ENCODE results near the gene PRIMPOL. TPM values are rescaled to one million over a fixed set of nuclear protein-coding genes. Genes with fewer than 3 reads are reported as not detected.

The PRIMPOL gene
- total and polyA plus RNA-seq, 9 of the 15 experiments (the other 6 are each of a cell fraction or from before 2014, with no cell fraction given), result 11.0 to 32.0 (median 16.1) TPM

DNA sequence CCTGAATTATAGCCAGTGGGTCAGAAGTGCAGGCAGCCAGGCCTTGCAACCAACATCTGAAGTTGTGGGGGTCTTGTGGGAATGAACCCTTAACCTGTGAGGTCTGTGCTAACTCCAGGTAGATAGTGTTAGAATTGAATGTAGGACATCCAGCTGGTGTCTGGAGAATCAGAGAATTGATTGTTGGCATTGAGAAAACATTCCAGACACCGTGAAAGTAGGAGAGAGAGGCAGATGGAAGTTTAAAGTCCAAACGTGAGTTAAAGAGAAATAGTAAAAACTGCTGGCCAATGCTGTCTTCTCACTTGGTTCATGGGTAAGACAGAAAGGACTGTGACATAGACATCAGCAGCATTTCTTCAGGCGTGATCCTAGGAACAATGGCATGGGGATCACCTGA, 28.0 kb upstream of the PRIMPOL start:
- Histone ChIP-seq H3K9ac (ENCODE audit: insufficient read depth in 1 of 2, low read depth in 2 of 2, low read length in 2 of 2) (no peak overlapping the region), H2AFZ (ENCODE audit: low read depth, low read length) (no peak overlapping the region), H3K79me2 (ENCODE audit: control insufficient read depth, insufficient read depth, low read length) (no peaks in the 10 kb centered on the region), H3K4me1 (replicated peaks in 1 of 2; ENCODE audit: control insufficient read depth in 2 of 2, insufficient read depth in 2 of 2, low read length in 2 of 2) (peaks cover 0 to 4% of the 10 kb centered on the region in 2 experiments; a peak in 1 of 5 replicates), H3K27me3 (ENCODE audit: control insufficient read depth in 2 of 2, insufficient read depth in 2 of 2, low read length in 2 of 2) (no peaks in the 10 kb centered on the region), H3K9me3 (replicated peaks; ENCODE audit: control insufficient read depth, insufficient read depth, low read depth, low read length) (peaks cover 4% of the 10 kb centered on the region; the same call in 1 of the 2 replicates), H3K4me2 (ENCODE audit: insufficient read depth, low read length) (no peak overlapping the region), H4K20me1 (replicated peaks; ENCODE audit: control insufficient read depth, insufficient read depth, low read length) (no peaks in the 10 kb centered on the region), H3K27ac (ENCODE audit: extremely low read depth, low read depth, low read length) (no peak overlapping the region), H3K36me3 (ENCODE audit: control insufficient read depth, insufficient read depth, low read length) (no peaks in the 10 kb centered on the region), H3K9me1 (ENCODE audit: control insufficient read depth, insufficient read depth, low read length) (no peaks in the 10 kb centered on the region), H3K4me3 (no peak overlapping the region)
- in situ Hi-C loops (cut with MboI) (no loop called here), intact Hi-C loops (cut with micrococcal nuclease) (no loop called here)
- POLR2A ChIA-PET, result no interaction called here
- FAIRE-seq, result no peak
- WGBS (ENCODE audit: insufficient coverage, low coverage, missing lambda C conversion rate), result 18% methylated on average over 3 of the region's 3 CpGs
- CTCF ChIA-PET (ENCODE audit: low intra/inter-chr PET ratio), result no interaction called here
- ATAC-seq, result no peak
- no TSS peak for BruUV-seq (replicated peaks)
- no peak for DNase-seq (ENCODE audit: extremely low read depth in 1 of 4, low spot score in 3 of 4)
- no peak for TF ChIP-seq POU5F1 (IDR thresholded peaks at IDR 0.05; ENCODE audit: borderline replicate concordance, low read depth, low read length, partially characterized antibody)
- TF ChIP-seq MYC (IDR thresholded peaks at IDR 0.05; ENCODE audit: low read depth, low read length), result no peak
- TF ChIP-seq MYC (CRISPR knock-in tag; IDR thresholded peaks at IDR 0.05; ENCODE audit: borderline replicate concordance, low read depth), result no peak
- TF ChIP-seq, protein P1, sequence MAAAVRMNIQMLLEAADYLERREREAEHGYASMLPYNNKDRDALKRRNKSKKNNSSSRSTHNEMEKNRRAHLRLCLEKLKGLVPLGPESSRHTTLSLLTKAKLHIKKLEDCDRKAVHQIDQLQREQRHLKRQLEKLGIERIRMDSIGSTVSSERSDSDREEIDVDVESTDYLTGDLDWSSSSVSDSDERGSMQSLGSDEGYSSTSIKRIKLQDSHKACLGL (CRISPR knock-in tag; IDR thresholded peaks at IDR 0.05; ENCODE audit: borderline replicate concordance, poor library complexity, severe bottlenecking), result no peak
- no peak for TF ChIP-seq EZH2 (IDR thresholded peaks at IDR 0.05; ENCODE audit: borderline replicate concordance, low read depth, low read length)
- TF ChIP-seq PHB (CRISPR knock-in tag; IDR thresholded peaks at IDR 0.05), result no peak
- no peak for TF ChIP-seq THRAP3 (IDR thresholded peaks at IDR 0.05; ENCODE audit: borderline replicate concordance)
- no peak for TF ChIP-seq HDAC1 (IDR thresholded peaks at IDR 0.05)
- no peak for TF ChIP-seq MNT (conservative IDR thresholded peaks at IDR 0.05)
- no peak for TF ChIP-seq RBM34 (IDR thresholded peaks at IDR 0.05; ENCODE audit: borderline replicate concordance, insufficient read depth, low read length)
- TF ChIP-seq FOXP1 (CRISPR knock-in tag; IDR thresholded peaks at IDR 0.05), result no peak
- TF ChIP-seq SIX5 (IDR thresholded peaks at IDR 0.05; ENCODE audit: borderline replicate concordance in 1 of 2, insufficient read depth in 1 of 2, low read depth in 1 of 2, low read length in 2 of 2), result no peak
- no peak for TF ChIP-seq ZBTB17 (CRISPR knock-in tag; IDR thresholded peaks at IDR 0.05)
- TF ChIP-seq AFF1 (IDR thresholded peaks at IDR 0.05; ENCODE audit: low read depth in 1 of 2, partially characterized antibody in 2 of 2), result no peak
- no peak for TF ChIP-seq ZEB2 (IDR thresholded peaks at IDR 0.05)
- TF ChIP-seq TBL1XR1 (IDR thresholded peaks at IDR 0.05; ENCODE audit: low read length in 2 of 2), result no peak
- TF ChIP-seq ZFP1 (CRISPR knock-in tag; IDR thresholded peaks at IDR 0.05), result no peak

Measured in K562 (cell line).